Measurements from ENCODE around the gene RERE.

The RERE gene

GRCh38 chr1:8684590-8684989, 132.8 kb downstream of the RERE start:
- no peak for DNase-seq

DNA sequence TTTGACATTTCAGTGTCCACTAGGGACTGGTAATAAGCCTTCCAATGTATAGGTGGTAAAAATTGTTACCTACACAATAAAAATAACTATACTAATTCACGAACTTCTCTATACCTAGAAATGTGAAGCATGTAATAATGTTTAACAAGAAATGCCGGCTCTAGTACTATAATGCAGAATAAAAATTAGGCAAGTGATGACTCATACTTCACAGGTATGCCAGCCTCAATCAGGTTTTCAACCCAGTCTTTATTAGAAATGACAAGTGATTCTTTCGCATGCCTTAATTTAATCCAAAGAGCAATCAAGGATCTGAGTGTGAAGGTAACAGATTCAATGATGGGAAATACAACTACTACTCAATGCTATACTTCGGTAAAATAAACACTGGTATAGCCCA, 134.9 kb downstream of the RERE start:
- no peak for DNase-seq

- DNase-seq: no peak
These were observed 135.5 kb downstream of the RERE start for GRCh38 chr1:8681911-8682310.

DNA sequence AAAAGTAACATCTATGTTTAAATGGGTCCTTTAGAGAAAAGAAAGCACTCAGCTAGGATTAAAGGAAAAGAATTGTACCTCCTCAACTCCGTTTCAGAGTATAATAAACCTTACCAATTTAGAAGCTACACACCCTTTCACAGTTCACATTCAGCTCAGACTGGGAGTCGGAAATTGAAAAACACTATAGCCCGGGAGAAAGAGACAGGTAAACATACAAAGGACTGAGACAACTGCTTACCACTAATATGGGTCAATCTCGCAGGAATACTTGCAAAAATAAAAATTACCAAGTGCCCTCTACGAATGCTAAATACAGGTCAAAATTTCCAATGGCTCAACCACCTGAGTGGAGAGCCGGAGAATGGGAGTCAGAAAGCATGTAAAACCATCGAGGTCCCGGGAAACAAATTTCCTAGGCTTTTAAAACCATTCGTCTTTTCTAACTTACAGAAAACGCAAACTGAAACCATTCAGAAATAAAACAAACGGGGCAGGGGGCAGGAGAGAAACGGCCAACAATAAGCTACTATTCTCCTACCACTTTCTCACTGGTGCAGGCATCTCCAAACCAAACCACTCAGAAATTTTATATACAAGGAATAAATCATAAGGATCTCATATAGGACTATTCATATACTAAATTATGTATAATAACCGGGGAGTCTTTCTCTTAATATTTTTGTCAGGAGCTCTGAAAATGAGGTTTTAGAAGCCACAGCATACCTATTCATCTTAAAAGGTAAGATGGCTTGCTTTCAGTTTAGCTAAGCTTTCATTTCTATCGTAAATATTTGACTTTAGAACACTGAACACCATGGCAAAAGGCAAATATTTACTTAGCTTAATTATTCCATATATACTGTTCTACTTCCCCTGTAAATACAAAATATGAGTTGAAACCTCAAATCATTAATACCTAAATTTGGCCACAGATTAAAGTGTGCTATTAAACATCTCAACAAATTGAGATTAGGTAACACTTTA, 136.5 kb downstream of the RERE start:
- peak in 1 of 2 experiments; percentile 60 for DNase-seq

GRCh38 chr1:8679929-8680663, 137.3 kb downstream of the RERE start:
- DNase-seq: no peak

DNA sequence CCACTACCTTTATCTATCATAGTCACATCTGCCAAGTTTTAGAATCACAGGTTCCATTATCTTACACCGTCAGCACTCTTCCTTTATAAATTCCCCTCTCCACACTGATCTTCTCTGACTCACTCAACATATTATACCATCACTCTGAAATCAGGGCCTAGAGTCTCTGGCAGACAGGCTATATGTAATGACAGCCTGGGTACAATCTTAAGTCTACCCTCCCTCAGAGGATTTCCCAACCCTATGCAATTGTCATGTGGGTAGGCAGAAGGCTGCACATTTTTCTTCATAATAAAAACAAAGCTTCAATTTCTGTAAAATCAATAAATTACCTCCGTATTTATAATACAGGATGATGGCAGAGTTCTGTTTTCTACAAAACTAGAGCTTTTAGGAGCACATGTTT, 138.0 kb downstream of the RERE start:
- DNase-seq: no peak

DNA sequence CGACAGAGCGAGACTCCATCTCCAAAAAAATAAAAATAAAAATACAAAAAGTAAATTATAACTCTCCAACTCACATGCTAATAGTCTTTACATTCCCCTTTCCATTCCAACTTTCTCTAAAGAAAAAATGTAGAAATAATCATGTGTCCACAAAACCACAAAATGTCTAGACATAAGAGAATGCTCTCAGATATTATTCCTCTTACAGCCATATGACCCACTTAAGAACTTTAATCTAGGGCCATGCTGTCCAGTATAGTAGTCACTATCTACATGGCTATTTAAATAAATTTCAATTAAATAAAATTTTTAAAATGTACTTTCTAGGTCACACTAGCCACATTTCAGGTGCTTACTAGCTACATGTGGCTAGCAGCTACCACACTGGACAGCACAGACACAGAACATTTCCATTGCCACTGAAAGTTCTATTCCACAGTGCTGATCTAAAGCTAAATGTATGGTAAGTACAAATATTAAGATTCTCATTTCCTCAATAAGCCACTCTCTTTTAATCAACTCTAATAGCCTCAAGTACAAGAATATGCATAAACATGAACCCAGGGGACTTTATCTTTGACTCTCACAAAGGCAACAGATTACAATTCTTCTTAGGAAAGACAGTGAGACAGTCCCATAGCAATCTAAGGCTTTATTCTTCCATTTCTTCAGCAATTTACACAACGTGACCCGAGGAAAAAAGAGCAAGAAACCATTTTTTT, 138.6 kb downstream of the RERE start:
- no peak for DNase-seq

- DNase-seq: no peak
These were observed 139.7 kb downstream of the RERE start for GRCh38 chr1:8677782-8678181.

- no peak for DNase-seq
These were observed 140.6 kb downstream of the RERE start for GRCh38 chr1:8676813-8677212.

- no peak for DNase-seq
These were observed 141.4 kb downstream of the RERE start for GRCh38 chr1:8676072-8676471.

- DNase-seq: peak; percentile 44 to 82
These were observed 142.5 kb downstream of the RERE start for GRCh38 chr1:8674912-8675311.

GRCh38 chr1:8674481-8674880, 143.0 kb downstream of the RERE start:
- DNase-seq: no peak

DNA sequence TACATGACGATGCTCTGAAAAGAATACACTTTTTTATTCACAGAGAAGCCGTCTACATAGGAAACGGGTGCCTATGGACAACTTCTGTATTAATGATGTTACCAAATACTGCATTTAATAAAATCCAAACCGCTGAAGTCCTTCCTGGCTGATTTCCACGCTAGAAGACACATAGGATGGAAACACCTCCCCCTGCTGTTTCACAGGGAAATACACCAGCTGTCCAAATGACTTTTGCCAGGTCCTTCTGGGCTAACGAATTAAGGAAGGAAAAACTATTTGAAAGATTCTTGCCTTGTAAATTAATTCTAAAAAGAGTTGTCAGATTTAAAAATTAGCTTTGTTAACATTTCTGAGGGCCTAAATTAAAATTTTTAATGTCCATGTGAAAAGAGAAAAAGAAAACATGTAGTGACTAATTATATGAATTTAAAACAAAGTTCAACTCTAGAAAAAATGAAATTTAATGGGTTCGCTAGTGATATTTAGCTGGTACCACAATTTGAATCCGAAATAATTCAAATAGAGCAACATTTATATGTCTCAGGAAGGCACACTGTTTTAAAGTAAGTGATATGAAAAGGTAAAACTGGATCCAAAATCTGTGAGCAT, 146.0 kb downstream of the RERE start:
- peak in 1 of 2 experiments; percentile 42 for DNase-seq

GRCh38 chr1:8670371-8670818, 147.0 kb downstream of the RERE start:
- DNase-seq: no peak

DNA sequence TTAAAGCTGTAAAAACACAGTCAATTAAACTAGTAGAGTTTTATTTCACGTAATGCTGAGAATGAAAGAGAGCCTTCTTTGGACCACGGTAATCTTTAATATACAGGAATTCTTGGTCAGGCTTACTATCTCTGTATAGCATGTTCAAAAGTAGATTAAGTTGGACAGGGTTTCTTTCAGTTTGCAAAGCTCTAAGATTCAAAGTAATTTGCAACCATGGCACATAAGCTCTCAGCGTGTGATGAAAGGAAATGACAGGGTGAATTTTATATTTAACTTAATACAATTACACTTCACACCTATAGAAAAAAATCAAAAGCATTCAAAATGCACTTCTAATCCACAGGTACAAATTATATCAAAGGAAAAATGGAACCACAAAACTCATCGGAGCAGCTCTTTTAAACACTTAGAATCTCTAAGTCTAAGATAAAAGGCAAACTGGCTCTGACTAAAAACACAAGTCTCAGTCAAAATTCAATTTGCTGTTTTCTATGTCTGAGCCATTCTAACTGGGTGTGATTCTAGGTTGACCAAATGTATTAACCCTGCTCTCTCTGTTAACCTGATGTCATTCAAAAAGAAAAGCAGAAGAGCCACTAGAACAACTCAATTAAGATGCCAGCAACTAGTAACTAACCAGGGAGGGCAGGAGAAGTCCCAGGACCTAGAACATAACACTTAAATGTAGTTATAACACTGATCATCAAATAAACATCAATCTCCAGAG, 147.7 kb downstream of the RERE start:
- DNase-seq: no peak

DNA sequence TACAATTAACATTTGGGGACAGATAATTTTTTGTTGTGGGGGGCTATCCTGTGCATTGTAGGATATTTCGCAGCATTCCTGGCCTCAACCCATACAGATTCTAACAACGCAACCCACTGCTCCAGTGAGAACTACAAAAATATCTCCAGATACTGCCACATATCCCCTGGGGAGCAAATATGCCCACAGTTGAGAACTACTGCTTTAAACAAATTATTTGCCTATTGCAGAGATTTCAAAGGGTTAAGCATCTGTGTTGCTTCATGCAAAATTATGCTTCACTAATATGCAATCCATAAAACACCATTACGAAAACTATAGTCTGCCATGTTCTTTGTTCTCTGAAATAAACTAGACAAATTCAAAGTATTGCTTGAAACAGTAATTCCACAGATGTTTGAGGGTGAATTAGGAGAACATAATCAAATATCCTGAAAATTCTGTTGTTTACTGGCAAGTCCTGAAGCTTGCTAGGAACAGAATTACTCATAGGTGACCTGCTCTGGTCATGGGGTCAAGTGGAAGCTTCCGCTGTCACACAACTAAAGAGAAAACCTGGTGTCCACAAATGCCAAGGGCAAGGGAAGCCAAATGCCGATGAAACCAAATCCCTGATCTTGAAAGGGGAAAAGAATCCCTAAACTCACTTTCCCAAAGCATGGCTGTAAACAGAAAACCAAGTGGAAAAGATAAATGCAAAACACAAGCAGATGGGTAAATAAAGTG, 149.4 kb downstream of the RERE start:
- no peak for DNase-seq

- DNase-seq: no peak
These were observed 150.9 kb downstream of the RERE start for GRCh38 chr1:8666389-8667167.

- no peak for DNase-seq
These were observed 151.6 kb downstream of the RERE start for GRCh38 chr1:8665833-8666232.

DNA sequence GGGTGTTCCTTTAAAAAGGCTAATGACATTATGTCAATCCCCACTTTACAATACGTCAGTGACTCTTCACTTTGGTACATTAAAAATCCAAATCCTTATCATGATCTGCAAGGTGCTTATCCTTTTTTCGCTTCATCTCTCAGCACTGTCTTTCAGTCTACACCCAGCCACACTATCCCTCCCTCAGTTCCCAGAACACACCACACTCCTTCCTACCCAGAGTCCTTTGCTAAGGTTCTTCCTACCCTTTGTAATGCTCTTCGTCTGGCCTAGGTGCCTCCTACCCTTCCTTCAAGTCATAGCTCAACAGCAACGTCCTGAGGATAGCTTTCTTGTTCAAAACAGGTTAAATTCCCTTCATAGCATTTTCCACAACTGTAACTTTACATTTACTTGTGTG, 152.6 kb downstream of the RERE start:
- DNase-seq: no peak

- DNase-seq: no peak
These were observed 153.5 kb downstream of the RERE start for GRCh38 chr1:8663915-8664329.
